Kidney (tissue), 14 donors: ENCODE data around the gene NDRG2. TPM values are rescaled to one million over a fixed set of nuclear protein-coding genes. Genes with fewer than 3 reads are reported as not detected.

Source experiments
- DNase-seq, 5 donors: peaks; one replicate each; pipeline ENCODE4 v3.0.0-alpha.2; 2013 to 2020
- FAIRE-seq: peaks from 2 replicates; lab custom pipeline; 2012; peaks lifted over from hg19 to GRCh38; lab: Jason Lieb, UNC
- H3K27ac ChIP-seq, 2 donors: one replicate each; pipeline ENCODE4 v1.7.0; 2013; ENCODE audit warnings: low read depth in 2 of 2, low read length in 2 of 2, inconsistent platforms in 1 of 2
- H3K27me3 ChIP-seq: one replicate; pipeline ENCODE4 v1.7.1; 2013; ENCODE audit warnings: low read length, inconsistent platforms; ENCODE audit not compliant: control insufficient read depth, insufficient read depth
- H3K36me3 ChIP-seq, 3 donors: one replicate each; pipeline versions ENCODE4 v1.7.0 to v1.7.1; 2013; ENCODE audit warnings: low read length in 3 of 3, control low read depth in 1 of 3, inconsistent platforms in 1 of 3; ENCODE audit not compliant: insufficient read depth in 3 of 3, control insufficient read depth in 2 of 3
- H3K4me1 ChIP-seq, 3 donors: one replicate each; pipeline versions ENCODE4 v1.7.0 to v1.7.1; 2013; ENCODE audit warnings: low read length in 3 of 3, inconsistent platforms in 1 of 3, low read depth in 1 of 3; ENCODE audit not compliant: control insufficient read depth in 2 of 3, insufficient read depth in 2 of 3
- H3K4me3 ChIP-seq, 3 donors: one replicate each; pipeline versions ENCODE4 v1.7.0 to v1.8.1; 2013; ENCODE audit warnings: low read length in 3 of 3, control low read depth in 1 of 3, inconsistent platforms in 1 of 3
- H3K9ac ChIP-seq, 3 donors: one replicate each; pipeline versions ENCODE4 v1.7.0 to v1.7.1; 2013; ENCODE audit warnings: low read length in 3 of 3, control low read depth in 1 of 3, inconsistent platforms in 1 of 3
- H3K9me3 ChIP-seq, 3 donors: one replicate each; pipeline versions ENCODE4 v1.7.0 to v1.7.1; 2013; ENCODE audit warnings: low read length in 3 of 3, control low read depth in 1 of 3, inconsistent platforms in 1 of 3; ENCODE audit not compliant: control insufficient read depth in 2 of 3, insufficient read depth in 1 of 3
- intact Hi-C: fragments of 100-400 bp; cut with DNase I; formaldehyde crosslinking; loops from one replicate; pipeline ENCODE4 v1.11.1; 2022
- polyA plus RNA-seq: library from polyadenylated mRNA; stranded (reverse); fragments of 350-450 nt; fragmentation: Illumina TruSeq; extraction: RNeasy Lipid Tissue Mini Kit (QIAGEN cat#74804); gene quantifications from one replicate; pipeline ENCODE4 v1.2.3, GENCODE V29; 2014; ENCODE audit warnings: low read depth, low replicate concordance; ENCODE audit not compliant: insufficient read depth
- total RNA-seq: library from RNA; stranded (reverse); fragmentation: NEBNext Ultra II Directional; extraction: Animal tissue kit (Norgen Biotek cat#: 25700); gene quantifications from one replicate; pipeline ENCODE4 v1.2.1, GENCODE V29; 2021
- TF ChIP-seq, protein P1 (sequence below): IDR thresholded peaks from 3 replicates; pipeline ENCODE4 v1.5.1; 2012; ENCODE audit warnings: mild to moderate bottlenecking, moderate library complexity, borderline replicate concordance; ENCODE audit not compliant: insufficient read depth; ENCODE audit errors: extremely low read depth
- donor health status: control.
- donor health status: control.
- donor health status: control.
- donor health status: control.
- donor health status: control.
- donor health status: DM: yes; HTN: yes; CAD: no.
- donor health status: Normal renal cell carcinoma (clear cell type).

The NDRG2 gene
- total and polyA plus RNA-seq, 2 donors from 2014 or later, result 86.2 to 209 TPM

DNA sequence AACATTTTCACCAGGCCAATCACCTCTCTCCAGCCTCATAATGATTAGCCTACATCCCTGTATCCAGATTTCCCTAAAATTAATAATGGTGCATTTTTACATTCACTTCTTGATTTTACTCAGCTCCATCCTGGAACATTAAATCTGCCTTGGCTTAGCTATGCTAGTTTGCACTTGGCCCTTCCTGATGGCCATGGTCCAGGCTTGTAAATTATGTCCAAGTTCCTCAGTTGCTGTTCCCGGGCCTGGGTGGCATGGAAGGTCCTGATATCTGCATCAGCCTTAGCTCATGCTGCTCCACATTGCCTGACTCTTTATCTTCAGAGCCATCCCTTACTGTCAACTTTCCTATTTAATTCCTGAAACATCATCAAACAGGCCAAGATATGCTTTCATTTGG is 46.2 kb downstream of the NDRG2 start:
- DNase-seq (no peak), FAIRE-seq (no peak)
- Histone ChIP-seq H3K36me3 (no peaks in the 10 kb centered on the region), H3K27me3 (no peaks in the 10 kb centered on the region), H3K4me1 (peaks cover 0 to 2% (median 0%) of the 10 kb centered on the region in 3 donors), H3K9ac (no peak overlapping the region), H3K27ac (no peak overlapping the region), H3K9me3 (no peaks in the 10 kb centered on the region), H3K4me3 (no peak overlapping the region)
- TF ChIP-seq, protein P1, sequence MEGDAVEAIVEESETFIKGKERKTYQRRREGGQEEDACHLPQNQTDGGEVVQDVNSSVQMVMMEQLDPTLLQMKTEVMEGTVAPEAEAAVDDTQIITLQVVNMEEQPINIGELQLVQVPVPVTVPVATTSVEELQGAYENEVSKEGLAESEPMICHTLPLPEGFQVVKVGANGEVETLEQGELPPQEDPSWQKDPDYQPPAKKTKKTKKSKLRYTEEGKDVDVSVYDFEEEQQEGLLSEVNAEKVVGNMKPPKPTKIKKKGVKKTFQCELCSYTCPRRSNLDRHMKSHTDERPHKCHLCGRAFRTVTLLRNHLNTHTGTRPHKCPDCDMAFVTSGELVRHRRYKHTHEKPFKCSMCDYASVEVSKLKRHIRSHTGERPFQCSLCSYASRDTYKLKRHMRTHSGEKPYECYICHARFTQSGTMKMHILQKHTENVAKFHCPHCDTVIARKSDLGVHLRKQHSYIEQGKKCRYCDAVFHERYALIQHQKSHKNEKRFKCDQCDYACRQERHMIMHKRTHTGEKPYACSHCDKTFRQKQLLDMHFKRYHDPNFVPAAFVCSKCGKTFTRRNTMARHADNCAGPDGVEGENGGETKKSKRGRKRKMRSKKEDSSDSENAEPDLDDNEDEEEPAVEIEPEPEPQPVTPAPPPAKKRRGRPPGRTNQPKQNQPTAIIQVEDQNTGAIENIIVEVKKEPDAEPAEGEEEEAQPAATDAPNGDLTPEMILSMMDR, result no peak
- intact Hi-C loops, result no loop called here

DNA sequence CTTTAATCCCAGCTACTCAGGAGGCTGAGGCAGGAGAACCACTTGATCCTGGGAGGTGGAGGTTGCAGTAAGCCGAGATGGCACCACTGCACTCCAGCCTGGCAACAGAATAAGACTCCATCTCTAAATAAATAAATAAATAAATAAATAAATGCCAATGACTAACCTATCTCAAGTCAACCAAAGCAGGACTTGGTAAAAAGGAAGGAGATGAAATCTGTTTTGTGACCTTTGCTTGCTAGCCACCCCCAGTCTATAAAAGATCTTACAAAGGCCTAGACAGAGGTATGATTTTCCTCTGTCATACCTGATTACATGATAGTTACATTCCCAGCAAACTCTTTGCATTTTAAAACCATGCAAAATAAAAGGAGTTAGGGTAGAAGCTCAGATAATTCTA is 48.6 kb downstream of the NDRG2 start:
- Histone ChIP-seq H3K36me3 (no peaks in the 10 kb centered on the region), H3K27ac (no peak overlapping the region), H3K9ac (no peak overlapping the region), H3K9me3 (no peaks in the 10 kb centered on the region), H3K4me3 (no peak overlapping the region), H3K27me3 (no peaks in the 10 kb centered on the region), H3K4me1 (no peaks in the 10 kb centered on the region)
- intact Hi-C loops, result no loop called here
- FAIRE-seq, result no peak
- TF ChIP-seq, protein P1, result no peak
- no peak for DNase-seq

DNA sequence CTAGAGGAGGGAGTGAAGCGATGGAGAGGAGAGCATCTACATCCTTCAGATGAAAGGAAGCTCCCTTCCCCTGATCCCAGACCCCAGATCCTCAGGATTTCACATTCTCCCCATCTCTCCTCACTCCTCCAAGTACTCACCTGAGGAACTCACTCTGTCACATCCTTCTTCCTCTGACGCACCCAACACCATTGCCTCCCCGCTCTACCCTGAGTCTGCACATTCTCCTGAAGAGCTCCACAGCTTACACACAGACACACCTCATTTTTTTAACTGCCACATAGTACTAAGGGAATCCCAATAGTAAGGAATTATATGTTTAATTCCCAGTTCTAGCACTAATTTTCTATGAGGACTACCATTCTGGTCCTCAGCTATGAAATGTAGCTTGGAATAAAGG is 51.4 kb downstream of the NDRG2 start:
- intact Hi-C loops, result no loop called here
- FAIRE-seq, result no peak

DNA sequence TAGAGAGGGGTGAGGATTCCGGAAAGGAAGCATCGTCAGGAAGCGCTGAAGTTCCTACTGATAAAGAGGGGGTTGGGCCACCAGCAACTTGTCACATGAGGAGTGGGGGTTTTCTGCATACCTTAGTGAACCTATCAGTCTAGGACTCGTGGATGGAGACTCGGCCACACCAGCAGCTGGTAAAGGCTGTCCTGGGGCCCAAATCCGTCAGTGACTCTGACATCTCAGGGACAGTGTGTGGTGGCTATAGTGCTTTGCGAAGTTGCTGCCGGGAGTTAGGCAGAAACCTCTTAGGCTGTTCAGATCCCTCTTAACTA is 53.2 kb downstream of the NDRG2 start:
- Histone ChIP-seq H3K9me3 (no peaks in the 10 kb centered on the region), H3K4me3 (peak overlapping the region in 2 of 3 donors; percentile 69 to 86), H3K9ac (peak overlapping the region in 1 of 3 donors; percentile 41), H3K4me1 (no peaks in the 10 kb centered on the region), H3K36me3 (no peaks in the 10 kb centered on the region), H3K27me3 (no peaks in the 10 kb centered on the region), H3K27ac (peak overlapping the region in 1 of 2 donors; percentile 23)
- FAIRE-seq (no peak), DNase-seq (no peak)
- TF ChIP-seq, protein P1, result no peak
- intact Hi-C loops, result no loop called here

More for the DNA sequence above, 51.4 kb downstream of the NDRG2 start:
- Histone ChIP-seq H3K9me3 (no peaks in the 10 kb centered on the region), H3K27me3 (no peaks in the 10 kb centered on the region), H3K4me3 (no peak overlapping the region), H3K36me3 (no peaks in the 10 kb centered on the region), H3K4me1 (no peaks in the 10 kb centered on the region), H3K27ac (no peak overlapping the region), H3K9ac (no peak overlapping the region)
- DNase-seq, result no peak
- TF ChIP-seq, protein P1, result no peak
